ENCODE results near the gene RRP15. TPM values are rescaled to one million over a fixed set of nuclear protein-coding genes. Genes with fewer than 3 reads are reported as not detected.

Gene RRP15
- total RNA-seq (2014; rRNA removed) (25.6 and 39.3 TPM in 2 replicates), Bru-seq, nascent RNA (percentile 95 among the genes with signal in this experiment), BruChase-seq, experiment 1, labeled RNA remaining after a 6-hour chase (percentile 90 among the genes with signal in this experiment), BruChase-seq, experiment 2, labeled RNA remaining after a 2-hour chase (percentile 91 among the genes with signal in this experiment)
- long read RNA-seq, full-length matches to known transcripts, result 31 of 44 reads
- long read RNA-seq, partial matches to known transcripts, result 3 of 44 reads
- long read RNA-seq, other reads (novel, unspliced or antisense), result 10 of 44 reads

- BruUV-seq (replicated peaks), result TSS peak; percentile 60
- intact Hi-C loops (cut with micrococcal nuclease), result loop anchor here (1.0 to 2.0 kb wide), 2 partner anchors 76 to 120 kb away; no protein-coding TSS in a partner anchor
- CTCF ChIA-PET, result interaction anchor here (0.7 to 0.9 kb wide), 3 partner anchors 14 to 114 kb away, joined by 3 to 5 read pairs (median 4); no protein-coding TSS in a partner anchor
These were observed at the start of gene RRP15 for GRCh38 chr1:218284917-218285635. TSS of gene RRP15 (plus strand) at chr1:218285293. CDS start at chr1:218285317, 24 bp downstream.

GRCh38 chr1:218242171-218242570 is 42.9 kb upstream of the RRP15 start:
- 0 out of 2 replicates have a peak, but pooled peaks cover 3% of the 10 kb centered on the region for H3K9me2 ChIP-seq (replicated peaks; ENCODE audit: low read length)
- H3K9me3 ChIP-seq (ENCODE audit: low read length), result no peaks in the 10 kb centered on the region
- POLR2A ChIA-PET (ENCODE audit: unreplicated experiment), result no interaction called here
- no peaks in the 10 kb centered on the region for H4K20me1 ChIP-seq (ENCODE audit: low read length)
- H3K9ac ChIP-seq (ENCODE audit: low read length), result no peak overlapping the region
- H2AFZ ChIP-seq (ENCODE audit: low read length), result no peak overlapping the region
- H3F3A ChIP-seq (ENCODE audit: low read length, unreplicated experiment), result no peaks in the 10 kb centered on the region
- ATAC-seq, result no peak
- no peak overlapping the region for H3K27ac ChIP-seq (ENCODE audit: low read length)
- no peaks in the 10 kb centered on the region for H3K36me3 ChIP-seq (ENCODE audit: low read depth, low read length)
- H3K4me1 ChIP-seq (ENCODE audit: insufficient read depth, low read length), result no peaks in the 10 kb centered on the region
- CTCF ChIA-PET, result no interaction called here
- H3K4me3 ChIP-seq (ENCODE audit: low read length), result no peak overlapping the region
- DNase-seq, result peak; percentile 80
- intact Hi-C loops (cut with micrococcal nuclease), result no loop called here
- no peaks in the 10 kb centered on the region for H3K79me2 ChIP-seq (ENCODE audit: low read length)
- H3K27me3 ChIP-seq (ENCODE audit: low read length), result no peaks in the 10 kb centered on the region
- TF ChIP-seq EZH2phosphoT487 (IDR thresholded peaks at IDR 0.05; ENCODE audit: borderline replicate concordance, low read length) (no peak), EZH2 (IDR thresholded peaks at IDR 0.05; ENCODE audit: low read length, unreplicated experiment) (no peak), CTCF (conservative IDR thresholded peaks at IDR 0.05; ENCODE audit: low read depth, low read length) (no peak)
- no peak overlapping the region for H3K4me2 ChIP-seq (ENCODE audit: low read length)
- no TSS peak for BruUV-seq (replicated peaks)

More at GRCh38 chr1:218284917-218285635, at the start of gene RRP15:
- Histone ChIP-seq H3K4me1 (ENCODE audit: insufficient read depth, low read length) (peaks cover 23% of the 10 kb centered on the region), H3K4me3 (ENCODE audit: low read length) (peak within 1 kb of the TSS; percentile 88), H4K20me1 (ENCODE audit: low read length) (peaks cover 32% of the 10 kb centered on the region), H3F3A (ENCODE audit: low read length, unreplicated experiment) (no peaks in the 10 kb centered on the region), H2AFZ (ENCODE audit: low read length) (peak within 1 kb of the TSS; percentile 95), H3K36me3 (ENCODE audit: low read depth, low read length) (peaks cover 9% of the 10 kb centered on the region; the same call in 1 of the 2 replicates), H3K9me3 (ENCODE audit: low read length) (0 out of 2 replicates have a peak, but pooled peaks cover 5% of the 10 kb centered on the region), H3K79me2 (ENCODE audit: low read length) (peaks cover 50% of the 10 kb centered on the region), H3K4me2 (ENCODE audit: low read length) (peak within 1 kb of the TSS; percentile 87), H3K27me3 (ENCODE audit: low read length) (no peaks in the 10 kb centered on the region), H3K27ac (ENCODE audit: low read length) (peak within 1 kb of the TSS; percentile 45), H3K9ac (ENCODE audit: low read length) (peak within 1 kb of the TSS; percentile 84), H3K9me2 (replicated peaks; ENCODE audit: low read length) (no peaks in the 10 kb centered on the region)
- DNase-seq (peak; percentile 99), ATAC-seq (peak; percentile 94)
- POLR2A ChIA-PET (ENCODE audit: unreplicated experiment), result interaction anchor here (0.6 to 0.7 kb wide), 6 partner anchors 26 to 1283 kb away, joined by 3 to 9 read pairs (median 4); no protein-coding TSS in a partner anchor
- TF ChIP-seq EZH2 (IDR thresholded peaks at IDR 0.05; ENCODE audit: low read length, unreplicated experiment), result no peak
- no peak for TF ChIP-seq EZH2phosphoT487 (IDR thresholded peaks at IDR 0.05; ENCODE audit: borderline replicate concordance, low read length)
- no peak for TF ChIP-seq CTCF (conservative IDR thresholded peaks at IDR 0.05; ENCODE audit: low read depth, low read length)

All from PC-3 (cell line).